WTC11 (cell line): ENCODE results near the gene KDM2B. TPM values are rescaled to one million over a fixed set of nuclear protein-coding genes. Genes with fewer than 3 reads are reported as not detected.

Source experiments
- ATAC-seq: fragments of 200-7000 bp; cut with Tn5 transposase; 2 replicates; pipeline ENCODE4 v1.10.0; 2021; ENCODE audit warnings: mild to moderate bottlenecking, moderate library complexity
- CTCF ChIA-PET: fragments of 300-600 bp; sonication (Branson Sonifier 250); formaldehyde crosslinking; loops from one replicate; lab custom pipeline; 2021; ENCODE audit warnings: antibody characterized with exemption; lab: Charles Lee
- POLR2A ChIA-PET: fragments of 350-600 bp; sonication (Branson Sonifier 250); formaldehyde crosslinking; loops from one replicate; lab custom pipeline; 2021; ENCODE audit warnings: antibody characterized with exemption; lab: Charles Lee
- DNase-seq: peaks from one replicate; pipeline ENCODE4 v3.0.0; 2021; ENCODE audit warnings: low spot score
- H3K27ac Mint-ChIP-seq: 2 replicates; pipeline ENCODE4 v1.8.0; 2021; ENCODE audit warnings: mixed read lengths
- H3K27me3 Mint-ChIP-seq: 2 replicates; pipeline ENCODE4 v1.8.0; 2021; ENCODE audit warnings: low read depth, mild to moderate bottlenecking, moderate library complexity, mixed read lengths
- H3K36me3 Mint-ChIP-seq: 2 replicates; pipeline ENCODE4 v1.8.0; 2021; ENCODE audit warnings: mixed read lengths
- H3K4me1 Mint-ChIP-seq: 2 replicates; pipeline ENCODE4 v1.8.0; 2022; ENCODE audit warnings: mixed read lengths
- H3K4me3 Mint-ChIP-seq: 2 replicates; pipeline ENCODE4 v1.8.0; 2021; ENCODE audit warnings: mild to moderate bottlenecking, moderate library complexity, mixed read lengths
- H3K9me3 Mint-ChIP-seq: 2 replicates; pipeline ENCODE4 v1.8.0; 2021; ENCODE audit warnings: mixed read lengths
- ESRRA ChIP-seq: sonication (generic); formaldehyde crosslinking; IDR thresholded peaks from 2 replicates; pipeline ENCODE4 v1.8.1; 2022; ENCODE audit warnings: mild to moderate bottlenecking, missing genetic modification reagents, borderline replicate concordance
- GABPB1 ChIP-seq: sonication (generic); formaldehyde crosslinking; IDR thresholded peaks from 2 replicates; pipeline ENCODE4 v1.8.1; 2023; ENCODE audit warnings: mild to moderate bottlenecking, missing genetic modification reagents
- RORB ChIP-seq: fragments of 250-450 bp; sonication (Bioruptor Pico); IDR thresholded peaks from 2 replicates; pipeline ENCODE4 v1.9.0; 2021; ENCODE audit warnings: mild to moderate bottlenecking
- ZNF121 ChIP-seq: sonication (generic); formaldehyde crosslinking; IDR thresholded peaks from 2 replicates; pipeline ENCODE4 v1.8.0; 2023; ENCODE audit warnings: missing genetic modification reagents
- ZNF423 ChIP-seq: fragments of 250-450 bp; sonication (Bioruptor Pico); IDR thresholded peaks from 2 replicates; pipeline ENCODE4 v2.1.2; 2022; ENCODE audit warnings: mild to moderate bottlenecking, moderate library complexity
- total RNA-seq: library from RNA; stranded (reverse); gene quantifications from 3 replicates; pipeline ENCODE4 v1.2.3, GENCODE V29; 2021
- TF ChIP-seq, protein P1 (sequence below): fragments of 200-600 bp; IDR thresholded peaks from 2 replicates; pipeline ENCODE4 v1.8.0; 2022; ENCODE audit warnings: antibody characterized with exemption
- TF ChIP-seq, protein P2 (sequence below): fragments of 250-450 bp; sonication (Bioruptor Pico); IDR thresholded peaks from 2 replicates; pipeline ENCODE4 v1.9.0; 2021; ENCODE audit warnings: mild to moderate bottlenecking
- TF ChIP-seq, protein P3 (sequence below): fragments of 250-450 bp; sonication (Bioruptor Pico); IDR thresholded peaks from 2 replicates; pipeline ENCODE4 v1.9.0; 2021; ENCODE audit warnings: mild to moderate bottlenecking
- TF ChIP-seq, protein P4 (sequence below): sonication (generic); formaldehyde crosslinking; IDR thresholded peaks from 2 replicates; pipeline ENCODE4 v1.8.0; 2022; ENCODE audit warnings: mild to moderate bottlenecking, missing genetic modification reagents
- TF ChIP-seq, protein P5 (sequence below): sonication (generic); formaldehyde crosslinking; IDR thresholded peaks from 2 replicates; pipeline ENCODE4 v1.8.0; 2022; ENCODE audit warnings: mild to moderate bottlenecking, missing genetic modification reagents
- TF ChIP-seq, protein P6 (sequence below): sonication (generic); formaldehyde crosslinking; IDR thresholded peaks from 2 replicates; pipeline ENCODE4 v1.8.0; 2022; ENCODE audit warnings: mild to moderate bottlenecking, missing genetic modification reagents

The KDM2B gene
- total RNA-seq, 1 experiment from 2014 or later, result 147 TPM

DNA sequence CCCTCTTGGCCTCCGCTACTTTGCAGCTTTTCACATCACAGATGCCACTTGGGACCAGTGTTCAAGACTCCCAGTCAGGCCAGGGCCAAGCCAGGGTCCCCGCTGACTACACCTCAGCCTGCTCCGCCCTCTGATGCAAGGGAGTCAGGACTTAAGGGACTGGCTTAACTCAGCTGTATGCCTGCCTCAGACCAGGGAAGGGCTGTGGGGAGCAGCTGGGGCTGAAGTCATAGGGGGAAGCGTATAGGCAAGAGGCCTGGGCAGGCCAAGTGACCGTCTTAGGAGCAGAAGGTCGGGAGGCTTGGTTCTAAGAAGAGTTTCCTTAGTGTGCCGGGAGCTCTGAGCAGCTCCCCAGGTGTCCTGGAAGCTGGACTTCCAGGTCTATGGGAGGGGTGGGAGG is 21.9 kb downstream of the KDM2B start:
- CTCF ChIA-PET, result interaction anchor here (0.5 to 1.5 kb wide), 2 partner anchors 15 to 64 kb away, joined by 4 read pairs; no protein-coding TSS in a partner anchor
- H3K4me3 Mint-ChIP-seq, result no peak overlapping the region
- peaks cover 41% of the 10 kb centered on the region for H3K36me3 Mint-ChIP-seq
- no peaks in the 10 kb centered on the region for H3K9me3 Mint-ChIP-seq
- no peak; the same call in 1 of the 2 replicates for ATAC-seq
- peak overlapping the region; percentile 93 for H3K27ac Mint-ChIP-seq
- H3K4me1 Mint-ChIP-seq, result peaks cover 13% of the 10 kb centered on the region
- no peaks in the 10 kb centered on the region for H3K27me3 Mint-ChIP-seq
- POLR2A ChIA-PET, result interaction anchor here (0.5 to 0.7 kb wide), 3 partner anchors 20 to 90 kb away, joined by 3 to 6 read pairs (median 5); no protein-coding TSS in a partner anchor
- no peak for DNase-seq
- no peak for TF ChIP-seq RORB (CRISPR knock-in tag)
- TF ChIP-seq, protein P1, sequence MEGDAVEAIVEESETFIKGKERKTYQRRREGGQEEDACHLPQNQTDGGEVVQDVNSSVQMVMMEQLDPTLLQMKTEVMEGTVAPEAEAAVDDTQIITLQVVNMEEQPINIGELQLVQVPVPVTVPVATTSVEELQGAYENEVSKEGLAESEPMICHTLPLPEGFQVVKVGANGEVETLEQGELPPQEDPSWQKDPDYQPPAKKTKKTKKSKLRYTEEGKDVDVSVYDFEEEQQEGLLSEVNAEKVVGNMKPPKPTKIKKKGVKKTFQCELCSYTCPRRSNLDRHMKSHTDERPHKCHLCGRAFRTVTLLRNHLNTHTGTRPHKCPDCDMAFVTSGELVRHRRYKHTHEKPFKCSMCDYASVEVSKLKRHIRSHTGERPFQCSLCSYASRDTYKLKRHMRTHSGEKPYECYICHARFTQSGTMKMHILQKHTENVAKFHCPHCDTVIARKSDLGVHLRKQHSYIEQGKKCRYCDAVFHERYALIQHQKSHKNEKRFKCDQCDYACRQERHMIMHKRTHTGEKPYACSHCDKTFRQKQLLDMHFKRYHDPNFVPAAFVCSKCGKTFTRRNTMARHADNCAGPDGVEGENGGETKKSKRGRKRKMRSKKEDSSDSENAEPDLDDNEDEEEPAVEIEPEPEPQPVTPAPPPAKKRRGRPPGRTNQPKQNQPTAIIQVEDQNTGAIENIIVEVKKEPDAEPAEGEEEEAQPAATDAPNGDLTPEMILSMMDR, result no peak
- TF ChIP-seq, protein P2, sequence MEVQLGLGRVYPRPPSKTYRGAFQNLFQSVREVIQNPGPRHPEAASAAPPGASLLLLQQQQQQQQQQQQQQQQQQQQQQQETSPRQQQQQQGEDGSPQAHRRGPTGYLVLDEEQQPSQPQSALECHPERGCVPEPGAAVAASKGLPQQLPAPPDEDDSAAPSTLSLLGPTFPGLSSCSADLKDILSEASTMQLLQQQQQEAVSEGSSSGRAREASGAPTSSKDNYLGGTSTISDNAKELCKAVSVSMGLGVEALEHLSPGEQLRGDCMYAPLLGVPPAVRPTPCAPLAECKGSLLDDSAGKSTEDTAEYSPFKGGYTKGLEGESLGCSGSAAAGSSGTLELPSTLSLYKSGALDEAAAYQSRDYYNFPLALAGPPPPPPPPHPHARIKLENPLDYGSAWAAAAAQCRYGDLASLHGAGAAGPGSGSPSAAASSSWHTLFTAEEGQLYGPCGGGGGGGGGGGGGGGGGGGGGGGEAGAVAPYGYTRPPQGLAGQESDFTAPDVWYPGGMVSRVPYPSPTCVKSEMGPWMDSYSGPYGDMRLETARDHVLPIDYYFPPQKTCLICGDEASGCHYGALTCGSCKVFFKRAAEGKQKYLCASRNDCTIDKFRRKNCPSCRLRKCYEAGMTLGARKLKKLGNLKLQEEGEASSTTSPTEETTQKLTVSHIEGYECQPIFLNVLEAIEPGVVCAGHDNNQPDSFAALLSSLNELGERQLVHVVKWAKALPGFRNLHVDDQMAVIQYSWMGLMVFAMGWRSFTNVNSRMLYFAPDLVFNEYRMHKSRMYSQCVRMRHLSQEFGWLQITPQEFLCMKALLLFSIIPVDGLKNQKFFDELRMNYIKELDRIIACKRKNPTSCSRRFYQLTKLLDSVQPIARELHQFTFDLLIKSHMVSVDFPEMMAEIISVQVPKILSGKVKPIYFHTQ, result no peak
- TF ChIP-seq ZNF121 (CRISPR knock-in tag), result peak; percentile 49; the same call in 1 of the 2 replicates

DNA sequence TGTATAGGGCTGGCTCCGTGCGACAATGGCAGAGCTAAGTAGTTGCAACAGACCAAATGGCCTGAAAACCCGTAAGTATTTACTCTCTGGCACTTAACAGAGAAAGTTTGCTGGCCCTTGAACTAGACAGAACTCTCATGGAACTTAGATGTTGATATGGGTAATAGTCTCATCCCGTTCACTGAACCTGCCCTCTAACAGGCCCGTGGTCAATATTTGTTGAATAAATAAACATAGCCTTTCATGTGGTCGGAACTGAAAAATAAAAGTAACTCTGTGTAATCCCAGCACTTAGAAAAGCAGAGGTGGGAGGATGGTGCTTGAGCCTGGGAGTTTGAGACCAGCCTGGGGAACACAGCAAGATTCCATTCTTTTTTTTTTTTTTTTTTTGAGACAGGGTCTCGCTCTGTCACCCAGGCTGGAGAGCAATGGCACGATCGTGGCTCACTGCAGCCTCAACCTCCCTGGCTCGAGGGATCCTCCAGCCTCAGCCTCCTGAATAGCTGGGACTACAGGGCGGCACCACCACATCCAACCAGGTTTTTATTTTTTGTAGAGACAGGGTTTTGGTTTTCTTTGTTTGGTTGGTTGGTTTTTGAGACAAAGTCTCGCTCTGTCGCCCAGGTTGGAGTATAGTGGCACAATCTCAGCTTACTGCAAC is 29.7 kb downstream of the KDM2B start:
- ChIA-PET POLR2A (interaction anchor here (3.7 kb wide), 1 partner anchor 26 kb away, joined by 39 read pairs; no protein-coding TSS in a partner anchor), CTCF (interaction anchor here (2.4 to 3.3 kb wide), 2 partner anchors 51 to 117 kb away, joined by 18 to 77 read pairs; partner anchors contain the start of gene MORN3)
- TF ChIP-seq, protein P3, sequence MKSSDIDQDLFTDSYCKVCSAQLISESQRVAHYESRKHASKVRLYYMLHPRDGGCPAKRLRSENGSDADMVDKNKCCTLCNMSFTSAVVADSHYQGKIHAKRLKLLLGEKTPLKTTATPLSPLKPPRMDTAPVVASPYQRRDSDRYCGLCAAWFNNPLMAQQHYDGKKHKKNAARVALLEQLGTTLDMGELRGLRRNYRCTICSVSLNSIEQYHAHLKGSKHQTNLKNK (CRISPR knock-in tag), result no peak
- TF ChIP-seq GABPB1 (CRISPR knock-in tag), result peak; percentile 80
- Mint-ChIP-seq H3K4me1 (peaks cover 8% of the 10 kb centered on the region), H3K27me3 (no peaks in the 10 kb centered on the region), H3K36me3 (peaks cover 48% of the 10 kb centered on the region), H3K27ac (no peak overlapping the region), H3K9me3 (no peaks in the 10 kb centered on the region), H3K4me3 (no peak overlapping the region)
- ATAC-seq (no peak), DNase-seq (no peak)

DNA sequence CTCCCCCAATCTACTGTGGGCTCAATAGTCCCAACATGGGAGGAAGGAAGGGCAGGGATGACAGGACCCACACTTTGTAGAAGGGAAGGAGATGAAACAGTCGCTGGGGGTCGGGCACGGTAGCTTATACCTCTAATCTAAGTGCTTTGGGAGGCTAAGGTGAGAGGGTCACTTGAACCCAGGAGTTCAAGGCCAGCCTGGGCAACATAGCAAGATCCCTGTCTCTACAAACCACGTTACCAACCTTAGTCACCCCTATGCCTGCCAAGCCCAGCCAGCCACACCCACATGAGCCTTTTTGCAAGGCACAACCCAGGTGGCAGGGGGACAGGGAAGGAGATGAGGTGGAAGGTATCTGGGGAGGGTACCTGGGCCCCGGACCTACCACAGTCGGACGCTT is 31.7 kb downstream of the KDM2B start:
- H3K27me3 Mint-ChIP-seq, result no peaks in the 10 kb centered on the region
- H3K9me3 Mint-ChIP-seq, result no peaks in the 10 kb centered on the region
- H3K36me3 Mint-ChIP-seq, result peaks cover 61% of the 10 kb centered on the region
- DNase-seq (no peak), ATAC-seq (no peak)
- no peak overlapping the region for H3K4me3 Mint-ChIP-seq
- CTCF ChIA-PET, result no interaction called here
- POLR2A ChIA-PET, result no interaction called here
- peaks cover 8% of the 10 kb centered on the region for H3K4me1 Mint-ChIP-seq
- H3K27ac Mint-ChIP-seq, result no peak overlapping the region
- TF ChIP-seq, protein P4, sequence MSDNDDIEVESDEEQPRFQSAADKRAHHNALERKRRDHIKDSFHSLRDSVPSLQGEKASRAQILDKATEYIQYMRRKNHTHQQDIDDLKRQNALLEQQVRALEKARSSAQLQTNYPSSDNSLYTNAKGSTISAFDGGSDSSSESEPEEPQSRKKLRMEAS (CRISPR knock-in tag), result no peak
- no peak for TF ChIP-seq ZNF423 (CRISPR knock-in tag)
- no peak for TF ChIP-seq ESRRA
- peak; percentile 90 for TF ChIP-seq ZNF121 (CRISPR knock-in tag)
- TF ChIP-seq, protein P5, sequence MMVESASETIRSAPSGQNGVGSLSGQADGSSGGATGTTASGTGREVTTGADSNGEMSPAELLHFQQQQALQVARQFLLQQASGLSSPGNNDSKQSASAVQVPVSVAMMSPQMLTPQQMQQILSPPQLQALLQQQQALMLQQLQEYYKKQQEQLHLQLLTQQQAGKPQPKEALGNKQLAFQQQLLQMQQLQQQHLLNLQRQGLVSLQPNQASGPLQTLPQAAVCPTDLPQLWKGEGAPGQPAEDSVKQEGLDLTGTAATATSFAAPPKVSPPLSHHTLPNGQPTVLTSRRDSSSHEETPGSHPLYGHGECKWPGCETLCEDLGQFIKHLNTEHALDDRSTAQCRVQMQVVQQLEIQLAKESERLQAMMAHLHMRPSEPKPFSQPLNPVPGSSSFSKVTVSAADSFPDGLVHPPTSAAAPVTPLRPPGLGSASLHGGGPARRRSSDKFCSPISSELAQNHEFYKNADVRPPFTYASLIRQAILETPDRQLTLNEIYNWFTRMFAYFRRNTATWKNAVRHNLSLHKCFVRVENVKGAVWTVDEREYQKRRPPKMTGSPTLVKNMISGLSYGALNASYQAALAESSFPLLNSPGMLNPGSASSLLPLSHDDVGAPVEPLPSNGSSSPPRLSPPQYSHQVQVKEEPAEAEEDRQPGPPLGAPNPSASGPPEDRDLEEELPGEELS (CRISPR knock-in tag), result no peak
- TF ChIP-seq, protein P6, sequence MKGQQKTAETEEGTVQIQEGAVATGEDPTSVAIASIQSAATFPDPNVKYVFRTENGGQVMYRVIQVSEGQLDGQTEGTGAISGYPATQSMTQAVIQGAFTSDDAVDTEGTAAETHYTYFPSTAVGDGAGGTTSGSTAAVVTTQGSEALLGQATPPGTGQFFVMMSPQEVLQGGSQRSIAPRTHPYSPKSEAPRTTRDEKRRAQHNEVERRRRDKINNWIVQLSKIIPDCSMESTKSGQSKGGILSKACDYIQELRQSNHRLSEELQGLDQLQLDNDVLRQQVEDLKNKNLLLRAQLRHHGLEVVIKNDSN (CRISPR knock-in tag), result no peak
